Hepatocyte (in vitro differentiated cells): ENCODE results near the gene ARHGAP11B.
"Not testable (repeated sequence)": the region's sequence is repeated elsewhere in the genome, so short reads cannot be mapped to it uniquely, and the experiment has no call there.

Experiments used
- DNase-seq: peaks from one replicate; pipeline ENCODE4 v3.0.0-alpha.2; 2016; ENCODE audit warnings: low spot score
- H2AFZ ChIP-seq: fragments of 200-600 bp; sonication (generic); 2 replicates; pipeline ENCODE4 v1.6.0; 2016; ENCODE audit warnings: antibody characterized with exemption, mild to moderate bottlenecking
- H3K27ac ChIP-seq: fragments of 200-600 bp; sonication (generic); 2 replicates; pipeline ENCODE4 v1.5.1; 2016; ENCODE audit warnings: mild to moderate bottlenecking
- H3K27me3 ChIP-seq: fragments of 200-600 bp; sonication (generic); 2 replicates; pipeline ENCODE4 v1.6.1; 2016
- H3K36me3 ChIP-seq: fragments of 200-600 bp; sonication (generic); replicated peaks from 2 replicates; pipeline ENCODE4 v1.5.1; 2016; ENCODE audit warnings: low read depth; ENCODE audit not compliant: insufficient read depth
- H3K4me1 ChIP-seq: fragments of 200-600 bp; sonication (generic); 2 replicates; pipeline ENCODE4 v1.5.1; 2016; ENCODE audit warnings: mild to moderate bottlenecking, moderate library complexity; ENCODE audit not compliant: insufficient read depth
- H3K4me2 ChIP-seq: fragments of 200-600 bp; sonication (generic); 2 replicates; pipeline ENCODE4 v1.6.0; 2016
- H3K4me3 ChIP-seq: fragments of 200-600 bp; sonication (generic); 2 replicates; pipeline ENCODE4 v1.5.1; 2016; ENCODE audit warnings: mild to moderate bottlenecking
- H3K79me2 ChIP-seq: fragments of 200-600 bp; sonication (generic); 2 replicates; pipeline ENCODE4 v1.6.0; 2017; ENCODE audit warnings: mild to moderate bottlenecking
- H3K9me2 ChIP-seq: fragments of 200-600 bp; sonication (generic); replicated peaks from 2 replicates; pipeline ENCODE4 v1.6.0; 2017; ENCODE audit warnings: mild to moderate bottlenecking; ENCODE audit not compliant: insufficient read depth
- H3K9me3 ChIP-seq: fragments of 200-600 bp; sonication (generic); 2 replicates; pipeline ENCODE4 v1.5.1; 2016; ENCODE audit warnings: low read depth, mild to moderate bottlenecking
- H4K20me1 ChIP-seq: fragments of 200-600 bp; sonication (generic); 2 replicates; pipeline ENCODE4 v1.6.0; 2016; ENCODE audit warnings: mild to moderate bottlenecking; ENCODE audit not compliant: insufficient read depth, poor library complexity, severe bottlenecking
- EZH2 ChIP-seq: fragments of 200-600 bp; sonication (generic); IDR thresholded peaks from 2 replicates; pipeline ENCODE4 v1.6.1; 2016; ENCODE audit warnings: antibody characterized with exemption, mild to moderate bottlenecking, borderline replicate concordance
- EZH2phosphoT487 ChIP-seq: fragments of 200-600 bp; sonication (generic); IDR thresholded peaks from one replicate; pipeline ENCODE4 v1.6.1; 2018; ENCODE audit warnings: antibody characterized with exemption, mild to moderate bottlenecking, low read depth, moderate library complexity; ENCODE audit not compliant: unreplicated experiment, severe bottlenecking
- WGBS: methylation state at CpG from one replicate; pipeline ENCODE4 v1.1.6; 2016; ENCODE audit warnings: low lambda C conversion rate; ENCODE audit errors: missing lambda C conversion rate; 5-methylcytosine and 5-hydroxymethylcytosine counted together
- TF ChIP-seq, protein P1 (sequence below): fragments of 200-600 bp; sonication (generic); IDR thresholded peaks from 2 replicates; pipeline ENCODE4 v1.5.1; 2016; ENCODE audit warnings: antibody characterized with exemption, mild to moderate bottlenecking; ENCODE audit not compliant: poor library complexity

The ARHGAP11B gene

GRCh38 chr15:30661154-30661553 lies 35.2 kb downstream of the ARHGAP11B start:
- H3K79me2 ChIP-seq, H3K9me2 ChIP-seq, H3K36me3 ChIP-seq, H3K9me3 ChIP-seq, H3K4me1 ChIP-seq, H3K27me3 ChIP-seq, H3K27ac ChIP-seq, H3K4me3 ChIP-seq, H4K20me1 ChIP-seq, H2AFZ ChIP-seq, H3K4me2 ChIP-seq: not testable (repeated sequence)
- 52% methylated on average over 1 of the region's 1 CpG for WGBS
- peak; percentile 28 for DNase-seq
- TF ChIP-seq, protein P1, sequence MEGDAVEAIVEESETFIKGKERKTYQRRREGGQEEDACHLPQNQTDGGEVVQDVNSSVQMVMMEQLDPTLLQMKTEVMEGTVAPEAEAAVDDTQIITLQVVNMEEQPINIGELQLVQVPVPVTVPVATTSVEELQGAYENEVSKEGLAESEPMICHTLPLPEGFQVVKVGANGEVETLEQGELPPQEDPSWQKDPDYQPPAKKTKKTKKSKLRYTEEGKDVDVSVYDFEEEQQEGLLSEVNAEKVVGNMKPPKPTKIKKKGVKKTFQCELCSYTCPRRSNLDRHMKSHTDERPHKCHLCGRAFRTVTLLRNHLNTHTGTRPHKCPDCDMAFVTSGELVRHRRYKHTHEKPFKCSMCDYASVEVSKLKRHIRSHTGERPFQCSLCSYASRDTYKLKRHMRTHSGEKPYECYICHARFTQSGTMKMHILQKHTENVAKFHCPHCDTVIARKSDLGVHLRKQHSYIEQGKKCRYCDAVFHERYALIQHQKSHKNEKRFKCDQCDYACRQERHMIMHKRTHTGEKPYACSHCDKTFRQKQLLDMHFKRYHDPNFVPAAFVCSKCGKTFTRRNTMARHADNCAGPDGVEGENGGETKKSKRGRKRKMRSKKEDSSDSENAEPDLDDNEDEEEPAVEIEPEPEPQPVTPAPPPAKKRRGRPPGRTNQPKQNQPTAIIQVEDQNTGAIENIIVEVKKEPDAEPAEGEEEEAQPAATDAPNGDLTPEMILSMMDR: peak; percentile 63

DNA sequence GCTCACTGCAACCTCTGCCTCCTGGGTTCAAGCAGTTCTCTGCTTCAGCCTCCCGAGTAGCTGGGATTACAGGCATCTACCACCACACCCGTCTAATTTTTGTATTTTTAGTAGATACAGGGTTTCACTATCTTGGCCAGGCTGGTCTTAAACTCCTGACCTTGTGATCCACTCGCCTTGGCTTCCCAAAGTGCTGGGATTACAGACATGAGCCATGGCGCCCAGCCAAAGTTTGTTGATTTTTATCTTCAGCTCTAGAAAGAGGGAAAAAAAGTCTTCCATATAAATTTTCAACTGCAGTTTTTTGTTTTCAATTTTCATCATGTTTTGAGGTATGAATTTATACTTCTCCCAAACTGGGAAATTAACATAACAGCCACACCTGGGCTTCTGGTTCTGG lies 43.7 kb downstream of the ARHGAP11B start:
- H3K4me1 ChIP-seq, H2AFZ ChIP-seq, H3K4me3 ChIP-seq, H3K27me3 ChIP-seq, H4K20me1 ChIP-seq, H3K27ac ChIP-seq, H3K79me2 ChIP-seq, H3K36me3 ChIP-seq, H3K9me2 ChIP-seq, DNase-seq, H3K9me3 ChIP-seq, H3K4me2 ChIP-seq: not testable (repeated sequence)
- 85% methylated on average over 4 of the region's 4 CpGs for WGBS

DNA sequence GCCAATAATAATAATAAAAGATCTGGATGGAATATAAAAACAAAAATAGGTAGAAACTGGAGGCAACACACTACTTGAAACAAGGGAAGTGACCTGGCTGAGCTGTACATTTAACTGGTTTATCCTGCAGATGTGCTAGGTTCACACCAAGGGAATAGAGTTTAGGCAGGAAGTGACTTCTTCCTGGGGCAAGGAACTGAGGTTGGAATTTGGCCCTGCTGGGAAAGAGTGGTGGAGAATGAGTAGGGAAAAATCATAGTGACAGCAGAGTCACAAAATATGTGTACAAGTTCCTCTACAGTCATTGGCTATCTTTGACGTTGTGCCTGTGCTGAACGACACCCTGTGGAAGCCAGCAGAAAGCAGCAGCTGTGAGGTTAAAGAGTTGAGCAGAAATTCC lies 44.1 kb downstream of the ARHGAP11B start:
- WGBS: 74% methylated on average over 2 of the region's 2 CpGs
- no peaks in the 10 kb centered on the region for H3K4me1 ChIP-seq
- no peaks in the 10 kb centered on the region for H3K9me3 ChIP-seq
- no peak overlapping the region for H3K4me2 ChIP-seq
- no peaks in the 10 kb centered on the region for H3K36me3 ChIP-seq
- TF ChIP-seq, protein P1: no peak
- TF ChIP-seq EZH2phosphoT487 (no peak), EZH2 (no peak)
- H4K20me1 ChIP-seq: no peaks in the 10 kb centered on the region
- H3K27me3 ChIP-seq: no peaks in the 10 kb centered on the region
- H3K27ac ChIP-seq: no peak overlapping the region
- DNase-seq: no peak
- no peak overlapping the region for H2AFZ ChIP-seq
- no peaks in the 10 kb centered on the region for H3K79me2 ChIP-seq
- no peaks in the 10 kb centered on the region for H3K9me2 ChIP-seq
- no peak overlapping the region for H3K4me3 ChIP-seq

DNA sequence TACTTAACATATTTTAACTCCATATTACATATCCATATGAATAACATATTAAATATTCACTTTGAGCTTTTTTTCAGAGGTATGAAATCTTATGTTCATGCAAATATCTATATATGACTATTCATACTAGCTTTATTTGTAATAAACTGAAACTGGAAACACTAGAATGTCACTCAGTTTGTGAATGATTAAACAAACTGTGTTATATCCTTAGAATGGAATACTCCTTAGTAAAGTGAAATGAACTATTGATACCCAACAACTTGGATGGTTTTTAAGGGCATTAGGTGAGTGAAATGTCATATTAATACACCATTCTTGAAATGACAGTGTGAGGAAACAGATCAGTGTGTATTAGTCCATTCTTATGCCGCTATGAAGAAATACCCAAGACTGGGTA lies 45.4 kb downstream of the ARHGAP11B start:
- no peak for DNase-seq
- Histone ChIP-seq H3K4me3 (no peak overlapping the region), H3K9me2 (no peaks in the 10 kb centered on the region), H3K27me3 (no peaks in the 10 kb centered on the region), H3K4me1 (no peaks in the 10 kb centered on the region), H4K20me1 (no peaks in the 10 kb centered on the region), H3K9me3 (no peaks in the 10 kb centered on the region), H3K36me3 (no peaks in the 10 kb centered on the region), H2AFZ (no peak overlapping the region), H3K4me2 (no peak overlapping the region), H3K27ac (no peak overlapping the region), H3K79me2 (no peaks in the 10 kb centered on the region)
- 97% methylated on average over 1 of the region's 1 CpG for WGBS
- TF ChIP-seq EZH2 (no peak), EZH2phosphoT487 (no peak)
- TF ChIP-seq, protein P1: no peak
